Renal cortex interstitium (tissue), 11 donors: ENCODE measurements around the gene H2BK1. TPM values are rescaled to one million over a fixed set of nuclear protein-coding genes. Genes with fewer than 3 reads are reported as not detected.

Source experiments
- DNase-seq, 11 donors: peaks; one replicate each; pipeline ENCODE4 v3.0.0-alpha.2; 2013; ENCODE audit warnings: low read depth in 9 of 11, low spot score in 4 of 11; ENCODE audit errors: extremely low read depth in 1 of 11
- polyA plus RNA-seq, 3 donors: library from polyadenylated mRNA; unstranded; fragments of 120-200 nt; gene quantifications; one replicate each; pipeline ENCODE4 v1.2.1, GENCODE V29; 2013; ENCODE audit not compliant: insufficient read length in 3 of 3

H2BK1 gene
- polyA plus RNA-seq, 3 donors, result not detected

- DNase-seq, result no peak
Measured at GRCh38 chr7:151191544-151191943, 18.7 kb downstream of the H2BK1 start.

GRCh38 chr7:151189038-151189437, 21.2 kb downstream of the H2BK1 start:
- DNase-seq, result no peak

- DNase-seq, result no peak
Measured at GRCh38 chr7:151188252-151188542, 22.1 kb downstream of the H2BK1 start.

GRCh38 chr7:151187409-151188251, 22.7 kb downstream of the H2BK1 start:
- no peak for DNase-seq

- no peak for DNase-seq
Measured at GRCh38 chr7:151186640-151187408, 23.5 kb downstream of the H2BK1 start, which contains the start of gene ASB10. ASB10 (minus strand) TSS chr7:151187250; CDS start chr7:151187130, 120 bp downstream.

GRCh38 chr7:151185762-151186639, 24.3 kb downstream of the H2BK1 start:
- DNase-seq, result no peak

GRCh38 chr7:151181011-151181431, 29.3 kb downstream of the H2BK1 start:
- no peak for DNase-seq

- DNase-seq, result no peak
Measured at GRCh38 chr7:151179946-151180345, 30.3 kb downstream of the H2BK1 start.

- no peak for DNase-seq
Measured at GRCh38 chr7:151179287-151179860, 30.9 kb downstream of the H2BK1 start.

- no peak for DNase-seq
Measured at GRCh38 chr7:151178831-151179230, 31.5 kb downstream of the H2BK1 start.

GRCh38 chr7:151178236-151178635, 32.1 kb downstream of the H2BK1 start:
- DNase-seq, result no peak

GRCh38 chr7:151177310-151177709, 33.0 kb downstream of the H2BK1 start:
- no peak for DNase-seq

GRCh38 chr7:151176401-151176800, 33.9 kb downstream of the H2BK1 start:
- DNase-seq, result no peak

GRCh38 chr7:151175793-151176311, 34.4 kb downstream of the H2BK1 start:
- no peak for DNase-seq

- no peak for DNase-seq
Measured at GRCh38 chr7:151175047-151175792, 35.1 kb downstream of the H2BK1 start.

GRCh38 chr7:151174246-151175046, 35.8 kb downstream of the H2BK1 start:
- DNase-seq, result peak in 3 of 11 donors; percentile 28 to 32 (median 30)
